SK-N-SH treated with all-trans-retinoic acid at 6 μM for 48 hours (cell line): Measurements from ENCODE around the gene PANX2.

Experiments
- ATAC-seq: fragments of 200-7000 bp; cut with Tn5 transposase; 3 replicates; pipeline ENCODE4 v1.9.1; 2020; ENCODE audit warnings: mild to moderate bottlenecking, moderate library complexity
- ARNTL ChIP-seq: fragments of 450-650 bp; formaldehyde crosslinking; IDR thresholded peaks from 2 replicates; pipeline ENCODE4 v1.5.0; 2020; ENCODE audit warnings: low read depth, mild to moderate bottlenecking, moderate library complexity, borderline replicate concordance
- BACH2 ChIP-seq: fragments of 250-450 bp; sonication (Bioruptor Pico); IDR thresholded peaks from 2 replicates; pipeline ENCODE4 v1.9.0; 2021; ENCODE audit warnings: mild to moderate bottlenecking, borderline replicate concordance
- CSDC2 ChIP-seq: fragments of 250-450 bp; sonication (Bioruptor Pico); IDR thresholded peaks from 2 replicates; pipeline ENCODE4 v1.5.0; 2020; ENCODE audit warnings: mild to moderate bottlenecking, moderate library complexity
- ESRRG ChIP-seq: fragments of 250-450 bp; sonication (Bioruptor Pico); IDR thresholded peaks from 2 replicates; pipeline ENCODE4 v1.6.1; 2021; ENCODE audit warnings: mild to moderate bottlenecking
- ISL1 ChIP-seq: fragments of 250-450 bp; sonication (Bioruptor Pico); IDR thresholded peaks from 2 replicates; pipeline ENCODE4 v2.1.2; 2022; ENCODE audit warnings: mild to moderate bottlenecking, moderate library complexity
- OSR1 ChIP-seq: fragments of 250-450 bp; sonication (Bioruptor Pico); IDR thresholded peaks from 2 replicates; pipeline ENCODE4 v1.8.0; 2022; ENCODE audit warnings: moderate library complexity, mild to moderate bottlenecking, inconsistent platforms
- POU6F1 ChIP-seq: fragments of 250-450 bp; sonication (Bioruptor Pico); IDR thresholded peaks from 2 replicates; pipeline ENCODE4 v1.8.0; 2021; ENCODE audit warnings: low read depth, mild to moderate bottlenecking, moderate library complexity, borderline replicate concordance
- PPARA ChIP-seq: fragments of 250-450 bp; sonication (Bioruptor Pico); IDR thresholded peaks from 2 replicates; pipeline ENCODE4 v1.5.0; 2020; ENCODE audit warnings: mild to moderate bottlenecking, borderline replicate concordance
- SNAI2 ChIP-seq: fragments of 250-450 bp; sonication (Bioruptor Pico); IDR thresholded peaks from 2 replicates; pipeline ENCODE4 v1.5.0; 2020; ENCODE audit warnings: mild to moderate bottlenecking, moderate library complexity
- TCF4 ChIP-seq: fragments of 250-450 bp; sonication (Bioruptor Pico); IDR thresholded peaks from 2 replicates; pipeline ENCODE4 v1.8.0; 2021; ENCODE audit warnings: mild to moderate bottlenecking, moderate library complexity, borderline replicate concordance
- TOX ChIP-seq: fragments of 250-450 bp; sonication (Bioruptor Pico); IDR thresholded peaks from 2 replicates; pipeline ENCODE4 v1.8.0; 2021; ENCODE audit warnings: mild to moderate bottlenecking, moderate library complexity, borderline replicate concordance
- TSHZ2 ChIP-seq: fragments of 250-450 bp; sonication (Bioruptor Pico); IDR thresholded peaks from 2 replicates; pipeline ENCODE4 v1.5.0; 2020; ENCODE audit warnings: mild to moderate bottlenecking, moderate library complexity
- ZC3H10 ChIP-seq: fragments of 250-450 bp; sonication (Bioruptor Pico); IDR thresholded peaks from 2 replicates; pipeline ENCODE4 v1.5.1; 2021; ENCODE audit warnings: mild to moderate bottlenecking, moderate library complexity
- ZFP30 ChIP-seq: fragments of 450-650 bp; formaldehyde crosslinking; IDR thresholded peaks from 2 replicates; pipeline ENCODE4 v1.5.0; 2022; ENCODE audit warnings: mild to moderate bottlenecking, moderate library complexity
- ZNF565 ChIP-seq: fragments of 450-650 bp; formaldehyde crosslinking; conservative IDR thresholded peaks from 2 replicates; pipeline ENCODE4 v1.5.0; 2020; ENCODE audit warnings: low read depth, mild to moderate bottlenecking, moderate library complexity
- ZNF70 ChIP-seq: fragments of 450-650 bp; formaldehyde crosslinking; IDR thresholded peaks from 2 replicates; pipeline ENCODE4 v1.5.0; 2020; ENCODE audit warnings: mild to moderate bottlenecking, moderate library complexity
- ZNF8 ChIP-seq: fragments of 450-650 bp; formaldehyde crosslinking; IDR thresholded peaks from 2 replicates; pipeline ENCODE4 v1.5.0; 2020; ENCODE audit warnings: mild to moderate bottlenecking, moderate library complexity
- TF ChIP-seq, protein P1 (sequence below): fragments of 250-450 bp; sonication (Bioruptor Pico); IDR thresholded peaks from 2 replicates; pipeline ENCODE4 v1.5.1; 2021; ENCODE audit warnings: mild to moderate bottlenecking, moderate library complexity
- TF ChIP-seq, protein P2 (sequence below): fragments of 250-450 bp; sonication (Bioruptor Pico); IDR thresholded peaks from 2 replicates; pipeline ENCODE4 v1.8.0; 2020; ENCODE audit warnings: mild to moderate bottlenecking, moderate library complexity, borderline replicate concordance

The PANX2 gene

DNA sequence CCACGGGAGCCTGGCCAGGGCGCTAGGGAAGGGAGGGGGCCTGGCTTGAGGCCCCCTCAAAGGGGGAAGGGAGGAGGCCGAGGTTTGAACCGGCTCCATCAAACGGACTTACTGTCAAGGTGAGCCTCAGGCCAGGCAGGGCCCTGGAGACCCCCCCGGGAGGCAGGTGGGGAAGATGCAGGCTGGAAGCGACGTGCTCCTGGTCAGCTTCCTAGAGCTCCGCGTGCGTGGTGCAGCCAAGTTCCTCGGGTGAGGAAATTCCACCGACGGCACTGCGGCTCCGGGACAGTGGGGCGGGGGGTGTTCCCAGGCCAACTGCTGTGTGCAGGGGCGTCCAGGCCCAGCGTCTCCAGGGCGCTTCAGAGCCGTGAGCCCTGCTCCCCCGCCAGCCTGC is 7.9 kb downstream of the PANX2 start:
- ATAC-seq = no peak

DNA sequence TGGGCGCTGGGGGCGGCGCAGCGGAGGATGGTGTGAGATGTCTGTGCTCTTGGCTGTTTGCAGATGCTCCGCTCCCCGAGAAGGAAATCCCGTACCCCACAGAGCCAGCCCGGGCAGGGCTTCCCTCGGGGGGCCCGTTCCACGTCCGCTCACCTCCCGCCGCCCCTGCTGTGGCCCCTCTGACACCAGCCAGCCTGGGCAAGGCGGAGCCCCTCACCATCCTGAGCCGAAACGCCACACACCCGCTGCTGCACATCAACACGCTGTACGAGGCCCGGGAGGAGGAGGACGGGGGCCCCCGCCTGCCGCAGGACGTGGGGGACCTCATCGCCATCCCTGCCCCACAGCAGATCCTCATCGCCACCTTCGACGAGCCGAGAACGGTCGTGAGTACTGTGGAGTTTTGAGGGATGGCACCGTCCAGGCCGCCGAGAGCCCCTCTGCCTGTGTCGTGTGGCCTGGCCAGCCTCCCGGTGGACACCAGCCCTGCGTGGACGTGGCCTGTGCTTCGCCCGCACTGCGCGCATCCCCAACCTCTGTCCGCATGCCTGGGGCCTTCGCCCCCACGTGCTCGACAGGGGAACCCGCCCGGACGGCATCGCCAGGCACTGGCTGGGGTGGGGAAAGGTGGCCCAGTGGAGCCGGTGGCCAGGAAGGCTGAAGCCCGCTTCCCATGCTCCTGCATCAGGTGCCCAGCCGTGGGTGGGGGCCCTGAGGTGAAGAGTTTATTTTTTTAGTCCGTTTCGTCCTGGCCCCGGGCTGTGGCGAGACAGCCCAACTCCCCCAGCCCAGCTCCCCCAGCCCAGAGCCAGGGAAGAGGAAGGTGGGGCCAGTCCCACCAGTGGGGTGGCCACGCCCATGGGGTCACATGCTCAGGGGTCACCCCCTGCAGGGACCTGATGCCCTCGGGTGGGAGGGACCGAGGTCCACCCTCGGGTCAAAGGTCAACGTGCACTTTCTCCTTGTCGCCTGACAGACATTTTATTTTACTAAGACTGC is 8.6 kb downstream of the PANX2 start:
- ATAC-seq = no peak
- TF ChIP-seq ZNF8 (CRISPR knock-in tag) = no peak
- TF ChIP-seq OSR1 (CRISPR knock-in tag) = no peak

More for the DNA sequence above, 7.9 kb downstream of the PANX2 start:
- TF ChIP-seq ESRRG (no peak), ZNF565 (CRISPR knock-in tag) (no peak), ZNF8 (CRISPR knock-in tag) (no peak), TSHZ2 (CRISPR knock-in tag) (no peak), TCF4 (CRISPR knock-in tag) (no peak), ISL1 (CRISPR knock-in tag) (no peak), ZFP30 (no peak), CSDC2 (CRISPR knock-in tag) (no peak), PPARA (CRISPR knock-in tag) (no peak), ARNTL (CRISPR knock-in tag) (no peak), ZNF70 (no peak), SNAI2 (CRISPR knock-in tag) (no peak), TOX (CRISPR knock-in tag) (no peak)

GRCh38 chr22:50179937-50180726 is 9.6 kb downstream of the PANX2 start:
- no peak for ATAC-seq
- TF ChIP-seq PPARA (CRISPR knock-in tag) = no peak
- no peak for TF ChIP-seq TOX (CRISPR knock-in tag)
- TF ChIP-seq, protein P1, sequence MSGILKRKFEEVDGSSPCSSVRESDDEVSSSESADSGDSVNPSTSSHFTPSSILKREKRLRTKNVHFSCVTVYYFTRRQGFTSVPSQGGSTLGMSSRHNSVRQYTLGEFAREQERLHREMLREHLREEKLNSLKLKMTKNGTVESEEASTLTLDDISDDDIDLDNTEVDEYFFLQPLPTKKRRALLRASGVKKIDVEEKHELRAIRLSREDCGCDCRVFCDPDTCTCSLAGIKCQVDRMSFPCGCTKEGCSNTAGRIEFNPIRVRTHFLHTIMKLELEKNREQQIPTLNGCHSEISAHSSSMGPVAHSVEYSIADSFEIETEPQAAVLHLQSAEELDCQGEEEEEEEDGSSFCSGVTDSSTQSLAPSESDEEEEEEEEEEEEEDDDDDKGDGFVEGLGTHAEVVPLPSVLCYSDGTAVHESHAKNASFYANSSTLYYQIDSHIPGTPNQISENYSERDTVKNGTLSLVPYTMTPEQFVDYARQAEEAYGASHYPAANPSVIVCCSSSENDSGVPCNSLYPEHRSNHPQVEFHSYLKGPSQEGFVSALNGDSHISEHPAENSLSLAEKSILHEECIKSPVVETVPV (CRISPR knock-in tag) = no peak
- TF ChIP-seq ZC3H10 = no peak
- no peak for TF ChIP-seq ZNF8 (CRISPR knock-in tag)
- no peak for TF ChIP-seq TSHZ2 (CRISPR knock-in tag)
- TF ChIP-seq ARNTL (CRISPR knock-in tag) = no peak
- TF ChIP-seq ZNF70 = no peak
- TF ChIP-seq CSDC2 (CRISPR knock-in tag) = no peak
- no peak for TF ChIP-seq ESRRG
- TF ChIP-seq ZFP30 = no peak
- no peak for TF ChIP-seq TCF4 (CRISPR knock-in tag)
- TF ChIP-seq, protein P2, sequence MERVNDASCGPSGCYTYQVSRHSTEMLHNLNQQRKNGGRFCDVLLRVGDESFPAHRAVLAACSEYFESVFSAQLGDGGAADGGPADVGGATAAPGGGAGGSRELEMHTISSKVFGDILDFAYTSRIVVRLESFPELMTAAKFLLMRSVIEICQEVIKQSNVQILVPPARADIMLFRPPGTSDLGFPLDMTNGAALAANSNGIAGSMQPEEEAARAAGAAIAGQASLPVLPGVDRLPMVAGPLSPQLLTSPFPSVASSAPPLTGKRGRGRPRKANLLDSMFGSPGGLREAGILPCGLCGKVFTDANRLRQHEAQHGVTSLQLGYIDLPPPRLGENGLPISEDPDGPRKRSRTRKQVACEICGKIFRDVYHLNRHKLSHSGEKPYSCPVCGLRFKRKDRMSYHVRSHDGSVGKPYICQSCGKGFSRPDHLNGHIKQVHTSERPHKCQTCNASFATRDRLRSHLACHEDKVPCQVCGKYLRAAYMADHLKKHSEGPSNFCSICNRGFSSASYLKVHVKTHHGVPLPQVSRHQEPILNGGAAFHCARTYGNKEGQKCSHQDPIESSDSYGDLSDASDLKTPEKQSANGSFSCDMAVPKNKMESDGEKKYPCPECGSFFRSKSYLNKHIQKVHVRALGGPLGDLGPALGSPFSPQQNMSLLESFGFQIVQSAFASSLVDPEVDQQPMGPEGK = no peak
- no peak for TF ChIP-seq POU6F1 (CRISPR knock-in tag)
- no peak for TF ChIP-seq OSR1 (CRISPR knock-in tag)
- no peak for TF ChIP-seq BACH2
- no peak for TF ChIP-seq ISL1 (CRISPR knock-in tag)
- TF ChIP-seq SNAI2 (CRISPR knock-in tag) = no peak
- TF ChIP-seq, all 23 proteins: peak for 0
